ENCODE data around the gene RAB31.
"Not testable (repeated sequence)": the region's sequence is repeated elsewhere in the genome, so short reads cannot be mapped to it uniquely, and the experiment has no call there.

Gene RAB31

DNA sequence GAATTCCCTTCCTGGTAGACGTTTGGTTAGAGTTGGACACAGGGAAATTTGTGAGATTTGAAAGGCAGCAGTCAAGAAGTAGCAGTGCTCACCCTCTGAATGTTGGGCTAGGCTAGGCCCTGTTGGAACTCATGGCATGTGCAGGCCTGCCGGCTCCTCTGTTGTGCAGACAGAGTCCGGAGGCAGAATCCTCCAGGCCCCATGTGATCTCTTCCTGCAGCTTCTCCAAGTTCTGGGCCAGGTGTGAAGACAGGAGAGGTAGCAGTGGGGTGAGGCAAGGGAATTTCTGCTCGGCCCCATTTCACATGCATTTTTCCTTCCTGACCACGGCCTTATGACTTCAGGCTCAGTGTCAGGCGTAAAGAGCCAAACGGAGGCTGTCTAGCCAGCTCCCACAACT lies 36.9 kb upstream of the RAB31 start:
- TF ChIP-seq, protein P1, sequence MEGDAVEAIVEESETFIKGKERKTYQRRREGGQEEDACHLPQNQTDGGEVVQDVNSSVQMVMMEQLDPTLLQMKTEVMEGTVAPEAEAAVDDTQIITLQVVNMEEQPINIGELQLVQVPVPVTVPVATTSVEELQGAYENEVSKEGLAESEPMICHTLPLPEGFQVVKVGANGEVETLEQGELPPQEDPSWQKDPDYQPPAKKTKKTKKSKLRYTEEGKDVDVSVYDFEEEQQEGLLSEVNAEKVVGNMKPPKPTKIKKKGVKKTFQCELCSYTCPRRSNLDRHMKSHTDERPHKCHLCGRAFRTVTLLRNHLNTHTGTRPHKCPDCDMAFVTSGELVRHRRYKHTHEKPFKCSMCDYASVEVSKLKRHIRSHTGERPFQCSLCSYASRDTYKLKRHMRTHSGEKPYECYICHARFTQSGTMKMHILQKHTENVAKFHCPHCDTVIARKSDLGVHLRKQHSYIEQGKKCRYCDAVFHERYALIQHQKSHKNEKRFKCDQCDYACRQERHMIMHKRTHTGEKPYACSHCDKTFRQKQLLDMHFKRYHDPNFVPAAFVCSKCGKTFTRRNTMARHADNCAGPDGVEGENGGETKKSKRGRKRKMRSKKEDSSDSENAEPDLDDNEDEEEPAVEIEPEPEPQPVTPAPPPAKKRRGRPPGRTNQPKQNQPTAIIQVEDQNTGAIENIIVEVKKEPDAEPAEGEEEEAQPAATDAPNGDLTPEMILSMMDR (IDR thresholded peaks at IDR 0.05; ENCODE audit: low read depth, low read length), result no peak
- DNase-seq (ENCODE audit: extremely low read depth, low read depth), result no peak

DNA sequence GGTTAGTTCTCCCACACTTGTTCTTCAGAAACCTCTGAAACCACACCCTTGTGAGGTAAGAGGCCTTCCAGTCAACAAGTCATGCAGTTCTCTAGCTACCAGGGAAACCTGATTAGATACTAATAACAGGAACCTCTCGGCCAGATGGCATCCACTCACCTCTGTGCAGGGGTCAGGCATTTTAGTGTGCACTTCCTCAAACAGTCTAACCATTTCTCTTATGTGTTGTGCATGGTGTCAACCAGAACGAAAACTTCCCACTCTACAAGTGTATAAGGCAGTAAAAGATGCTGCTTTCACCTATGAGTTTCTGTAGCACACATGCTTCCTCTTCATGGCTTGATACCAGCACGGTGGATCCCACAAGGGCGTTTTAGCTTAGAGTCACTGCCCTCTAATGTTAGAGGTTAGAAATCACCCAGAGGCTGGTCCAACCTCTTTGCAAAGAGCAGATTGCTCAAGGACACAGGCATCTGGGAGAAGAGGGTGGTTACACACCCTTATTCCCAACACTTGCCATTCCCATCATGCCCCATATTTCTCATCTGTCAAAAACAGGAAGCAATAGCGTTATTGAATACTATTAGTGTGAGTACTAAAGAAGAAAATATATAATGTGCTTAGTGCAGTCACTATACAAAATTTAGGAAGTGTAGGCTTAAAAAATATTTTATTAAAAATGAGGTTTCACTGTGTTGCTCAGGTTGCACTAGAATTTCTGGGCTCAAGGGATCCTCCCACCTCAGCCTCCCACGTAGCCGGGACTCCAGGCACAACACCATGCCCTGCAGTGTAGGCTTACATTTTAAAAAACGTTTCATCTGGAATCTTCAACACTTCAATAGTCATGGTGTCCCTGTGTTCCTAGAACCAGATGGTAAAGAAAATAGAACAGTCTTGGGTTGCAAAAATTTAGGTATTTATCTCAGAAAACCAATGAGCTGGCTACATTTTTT lies 34.5 kb upstream of the RAB31 start:
- TF ChIP-seq, protein P1 (IDR thresholded peaks at IDR 0.05; ENCODE audit: low read depth, low read length), result peak; percentile 40
- DNase-seq (ENCODE audit: extremely low read depth, low read depth), result peak; percentile 35

DNA sequence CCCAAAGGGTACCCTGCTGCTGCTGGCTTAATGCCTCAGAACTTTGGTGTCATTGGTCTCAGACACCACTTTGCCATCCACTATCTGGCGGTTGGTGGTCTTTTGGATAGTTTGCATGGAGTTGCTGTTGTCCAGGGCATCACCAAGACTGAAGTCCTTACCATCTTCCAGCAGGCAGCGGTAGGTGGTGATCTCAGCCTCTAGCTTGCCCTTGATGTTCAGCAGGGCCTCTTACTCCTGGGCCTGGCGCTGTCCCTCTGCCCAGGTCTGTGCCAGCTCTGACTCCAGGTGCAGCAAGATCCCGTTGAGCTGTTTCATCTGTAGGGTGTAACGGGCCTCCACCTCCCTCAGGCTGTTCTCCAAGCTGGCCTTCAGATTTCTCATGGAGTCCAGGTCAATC lies 29.9 kb upstream of the RAB31 start:
- DNase-seq (ENCODE audit: extremely low read depth, low read depth), result not testable (repeated sequence)

DNA sequence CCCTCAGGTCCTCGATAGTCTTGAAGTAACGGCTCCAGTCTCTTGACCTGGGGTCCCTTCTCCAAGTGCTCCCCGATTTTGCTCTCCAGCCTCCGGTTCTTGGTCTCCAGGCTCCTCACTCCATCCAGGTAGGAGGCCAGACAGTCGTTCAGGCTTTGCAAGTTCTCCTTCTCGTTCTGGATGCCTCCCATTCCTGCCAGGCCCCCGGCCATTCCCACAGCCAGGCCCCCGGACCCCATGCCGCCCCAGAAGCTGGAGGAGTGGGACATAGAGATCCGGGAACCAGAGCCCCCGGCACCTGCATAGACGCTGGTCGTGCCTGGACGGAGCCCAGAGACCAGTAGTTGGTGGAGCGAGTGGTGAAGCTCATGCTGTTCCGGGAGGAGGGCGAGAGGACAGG lies 29.0 kb upstream of the RAB31 start:
- TF ChIP-seq, protein P1 (IDR thresholded peaks at IDR 0.05; ENCODE audit: low read depth, low read length), result no peak
- no peak for DNase-seq (ENCODE audit: extremely low read depth, low read depth)

DNA sequence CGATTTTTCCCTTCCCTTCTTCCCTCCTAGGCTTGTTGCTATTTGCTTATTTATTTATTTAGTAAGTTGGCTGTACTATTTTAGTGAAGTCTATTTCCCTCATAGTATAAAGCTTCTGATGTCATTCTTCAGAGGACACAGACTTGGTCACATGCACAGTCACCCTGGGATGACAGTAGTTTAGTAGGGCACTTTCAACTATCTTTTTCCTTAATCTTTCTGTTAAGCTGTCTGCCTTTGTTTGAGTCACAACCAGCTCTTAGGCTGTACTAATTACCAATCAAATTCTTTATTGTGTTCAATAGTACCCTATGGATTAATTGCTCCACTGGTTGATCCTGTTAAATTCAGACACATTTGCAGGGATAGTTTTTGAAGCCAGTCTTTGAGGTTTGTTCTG lies 26.9 kb upstream of the RAB31 start:
- TF ChIP-seq, protein P1 (IDR thresholded peaks at IDR 0.05; ENCODE audit: low read depth, low read length), result no peak
- no peak for DNase-seq (ENCODE audit: extremely low read depth, low read depth)

DNA sequence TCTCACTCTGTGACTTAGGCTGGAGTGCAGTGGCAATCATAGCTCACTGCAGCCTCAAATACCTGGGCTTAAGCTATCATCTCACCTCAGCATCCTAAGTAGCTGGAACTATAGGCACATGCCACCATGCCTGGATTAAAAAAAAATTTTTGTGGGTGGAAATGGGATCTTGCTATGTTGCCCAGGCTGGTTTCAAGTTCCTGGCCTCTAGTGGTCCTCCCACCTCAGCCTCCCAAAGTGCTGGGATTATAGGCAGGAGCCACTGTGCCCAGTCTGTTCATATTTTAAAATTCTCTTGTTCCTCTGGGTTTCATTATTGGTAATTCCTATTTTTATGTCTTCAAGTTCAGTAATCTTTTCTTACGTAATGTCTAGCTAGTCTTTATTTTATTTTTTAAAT lies 25.5 kb upstream of the RAB31 start:
- no peak for DNase-seq (ENCODE audit: extremely low read depth, low read depth)

DNA sequence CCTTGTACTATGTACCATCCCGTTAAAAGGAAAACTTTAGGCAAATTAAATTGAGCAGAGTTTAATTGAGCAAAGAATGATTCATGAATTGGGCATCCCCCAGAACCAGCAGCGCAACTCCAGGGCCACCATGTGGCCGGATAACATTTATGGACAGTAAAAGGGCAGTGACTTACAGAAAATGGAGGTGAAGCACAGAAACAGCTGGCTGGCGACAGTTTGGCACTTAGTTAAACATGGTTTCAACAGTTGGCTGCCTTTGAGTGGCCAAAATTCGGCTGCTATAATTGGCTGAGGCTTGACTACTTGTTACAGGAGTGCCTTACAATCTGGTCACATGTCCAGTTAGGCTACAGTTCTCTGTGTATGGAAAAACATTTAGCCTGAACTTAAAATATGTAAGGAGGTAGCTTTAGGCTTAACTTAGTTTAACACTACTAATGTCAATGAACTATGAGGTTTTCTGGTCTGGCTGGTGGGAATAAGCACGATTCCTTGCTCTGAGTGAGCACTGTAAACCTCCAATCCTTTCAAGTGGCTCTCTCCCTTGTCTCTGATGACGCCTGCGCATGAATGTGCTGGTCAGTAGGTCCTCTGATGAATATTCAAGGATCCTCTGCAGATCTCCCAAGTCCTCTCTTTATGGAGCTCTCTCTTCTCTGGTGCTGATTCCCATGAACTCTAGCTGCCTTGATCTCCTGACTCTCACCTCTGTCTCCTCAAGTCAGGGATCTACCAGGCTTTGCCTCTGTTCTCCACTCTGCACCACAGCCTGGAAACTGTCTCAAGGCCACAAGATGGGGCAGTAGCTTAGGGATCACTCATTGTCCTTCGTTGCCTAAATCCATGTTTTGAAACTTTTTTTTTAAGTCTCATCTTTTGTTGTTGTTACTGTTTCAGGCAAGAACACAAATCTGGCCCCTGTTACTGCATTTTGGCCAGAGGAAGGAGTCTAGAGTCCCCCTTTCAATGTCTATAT lies 24.4 kb upstream of the RAB31 start:
- DNase-seq (ENCODE audit: extremely low read depth, low read depth), result no peak
- TF ChIP-seq, protein P1 (IDR thresholded peaks at IDR 0.05; ENCODE audit: low read depth, low read length), result peak; percentile 64

More for the DNA sequence above, 25.5 kb upstream of the RAB31 start:
- TF ChIP-seq, protein P1 (IDR thresholded peaks at IDR 0.05; ENCODE audit: low read depth, low read length), result no peak

Data from AG09319 (cell line).